Left renal pelvis (tissue), 4 donors: ENCODE data around the gene ZNF443. TPM values are rescaled to one million over a fixed set of nuclear protein-coding genes. Genes with fewer than 3 reads are reported as not detected.
A peak's percentile ranks its signal among the peaks of the same experiment; 100 is the strongest.
"Not testable (repeated sequence)": the region's sequence is repeated elsewhere in the genome, so short reads cannot be mapped to it uniquely, and the experiment has no call there.

Experiments used
- DNase-seq, 4 donors: peaks; one replicate each; pipeline ENCODE4 v3.0.0-alpha.2; 2013; ENCODE audit warnings: low read depth in 4 of 4, low spot score in 3 of 4
- polyA plus RNA-seq, 4 donors: library from polyadenylated mRNA; unstranded; fragments of 120-200 nt; gene quantifications; one replicate each; pipeline ENCODE4 v1.2.1, GENCODE V29; 2013; ENCODE audit not compliant: insufficient read length in 4 of 4

ZNF443 gene
- polyA plus RNA-seq, 4 donors = 6.7 to 13.8 (median 10.5) TPM

- no peak for DNase-seq
Observed at GRCh38 chr19:12425236-12425887, 15.5 kb downstream of the ZNF443 start.

DNA sequence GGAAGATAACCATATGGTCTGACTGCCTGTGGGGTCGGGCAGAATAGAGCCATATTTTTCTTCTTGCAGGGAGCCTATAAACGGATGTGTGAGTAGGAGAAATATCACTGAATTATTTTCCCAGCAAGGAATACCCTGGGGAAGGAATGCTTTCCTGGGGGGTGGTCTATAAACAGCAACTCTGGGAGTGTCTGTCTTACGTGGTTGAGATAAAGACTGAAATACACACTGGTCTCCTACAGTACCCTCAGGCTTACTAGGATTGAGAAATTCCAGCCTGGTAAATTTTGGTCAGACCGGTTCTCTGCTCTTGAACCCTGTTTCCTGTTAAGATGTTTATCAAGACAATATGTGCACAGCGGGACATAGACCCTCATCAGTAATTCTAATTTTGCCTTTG is 23.5 kb downstream of the ZNF443 start:
- DNase-seq = not testable (repeated sequence)

DNA sequence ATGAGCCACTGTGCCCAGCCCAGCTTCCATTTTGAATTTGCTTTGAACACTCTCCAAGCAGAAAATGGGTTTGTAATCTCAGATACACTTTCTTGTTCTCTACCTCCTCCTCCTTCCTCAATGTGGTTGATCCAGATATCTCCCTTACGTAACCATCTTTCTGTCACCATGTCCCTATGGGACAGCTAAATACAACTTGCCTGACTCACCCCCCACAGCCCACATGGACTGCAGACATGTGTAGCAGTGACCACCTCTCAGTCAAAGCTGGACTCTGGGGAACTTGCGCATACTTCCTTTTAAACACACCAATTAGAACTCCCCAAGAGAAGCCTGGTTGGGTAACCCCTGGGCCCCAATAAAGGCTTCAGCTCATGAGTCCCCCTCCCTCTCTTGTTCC is 28.9 kb downstream of the ZNF443 start:
- no peak for DNase-seq

DNA sequence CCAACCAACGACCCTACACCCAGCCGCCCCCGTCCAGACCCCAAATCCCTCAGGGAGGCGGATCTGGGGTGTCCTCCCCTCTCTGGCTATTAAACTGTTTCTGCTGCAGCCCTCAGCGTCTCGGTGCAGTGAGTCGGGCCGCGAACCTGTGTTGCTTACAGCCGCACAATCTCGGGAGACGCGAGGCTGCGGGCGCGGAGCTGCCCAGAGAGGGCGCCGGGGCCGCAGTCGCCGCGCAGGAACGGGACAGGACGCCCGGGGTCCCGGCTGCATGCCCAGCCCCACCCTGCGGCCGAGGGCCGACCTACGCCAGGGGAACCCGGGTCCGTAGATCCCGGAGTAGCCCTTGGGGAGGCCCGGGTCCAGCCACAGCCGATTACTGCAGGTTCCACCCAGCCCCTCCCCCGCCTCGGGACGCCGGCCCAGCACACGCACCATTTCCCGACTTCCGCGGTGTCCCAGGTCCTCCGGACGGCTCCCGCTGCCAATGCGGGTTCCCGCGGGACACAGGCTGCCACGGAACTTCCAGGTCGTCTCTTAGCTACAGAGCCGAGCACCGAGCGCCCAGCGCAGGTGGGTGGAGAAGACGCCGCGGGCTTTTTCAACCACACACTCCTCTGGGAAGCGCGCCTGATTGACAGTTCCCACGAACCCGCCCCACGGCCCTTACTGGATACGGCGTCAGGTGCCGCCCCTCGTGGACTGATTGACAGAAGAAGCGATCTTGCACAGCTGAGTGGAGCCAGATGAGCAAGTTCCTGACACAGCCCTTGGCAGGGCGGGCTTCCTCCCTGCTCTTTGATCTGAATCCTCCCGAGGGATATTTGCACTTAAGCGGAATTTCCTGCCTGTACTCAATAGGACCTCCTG is 40.0 kb downstream of the ZNF443 start, which contains the start of gene ZNF799:
ZNF799 (minus strand) TSS at position 639 of the 870 bp plus-strand sequence; CDS start at position 438, 201 bp downstream.
- peak; percentile 82 to 92 (median 86) for DNase-seq

GRCh38 chr19:12399901-12400632 is 40.8 kb downstream of the ZNF443 start:
- peak in 2 of 4 donors; percentile 1 to 7 for DNase-seq

GRCh38 chr19:12391148-12391547 is 49.7 kb downstream of the ZNF443 start:
- DNase-seq = not testable (repeated sequence)

DNA sequence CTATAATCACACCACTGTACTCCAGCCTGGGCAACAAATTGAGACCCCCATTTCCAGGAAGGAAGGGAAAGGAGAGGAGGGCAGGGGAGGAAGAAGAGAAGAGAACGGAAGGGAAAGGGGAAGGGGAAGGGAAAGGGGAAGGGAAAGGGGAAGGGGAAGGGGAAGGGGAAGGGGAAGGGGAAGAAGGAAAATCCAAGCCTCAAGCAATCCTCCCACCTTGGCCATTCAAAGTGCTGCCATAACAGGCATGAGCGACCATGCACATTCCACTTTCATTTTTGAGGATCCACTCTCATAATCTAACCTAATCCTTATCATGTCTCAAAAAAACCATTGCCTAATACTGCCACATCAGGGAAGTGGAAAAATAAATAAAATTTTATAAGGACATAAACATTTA is 54.5 kb downstream of the ZNF443 start:
- DNase-seq = not testable (repeated sequence)

GRCh38 chr19:12380444-12380737 is 60.4 kb downstream of the ZNF443 start:
- no peak for DNase-seq

DNA sequence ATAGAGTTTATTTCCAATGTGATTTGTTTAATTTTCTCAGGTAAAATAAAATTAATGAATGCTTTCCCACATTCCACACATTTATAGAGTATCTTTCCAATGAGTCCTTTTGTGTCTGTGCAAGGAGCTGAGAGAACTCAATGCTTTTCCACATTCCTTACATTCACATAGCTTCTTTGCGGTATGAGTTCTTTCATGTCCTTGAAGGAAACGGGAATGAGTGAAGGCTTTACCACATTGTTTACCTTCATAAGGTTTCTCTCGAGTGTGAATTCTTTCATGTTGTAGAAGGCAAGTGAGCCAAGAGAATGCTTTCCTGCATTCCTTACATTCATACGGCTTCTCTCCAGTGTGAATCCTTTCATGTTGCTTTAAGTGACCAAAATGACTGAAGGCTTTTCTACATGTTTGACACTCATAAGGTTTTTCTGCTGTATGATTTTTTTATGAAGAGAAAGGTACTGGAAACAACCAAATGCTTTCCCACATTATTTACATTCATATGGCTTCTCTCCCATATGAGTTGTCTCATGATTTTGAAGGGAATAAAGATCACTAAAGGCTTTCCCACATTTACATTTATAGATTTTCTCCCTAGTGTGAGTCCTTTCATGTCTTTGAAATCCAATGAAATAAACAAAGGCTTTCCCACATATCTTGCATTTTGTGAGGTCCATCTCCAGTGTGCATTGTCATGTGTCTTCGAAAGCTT is 60.9 kb downstream of the ZNF443 start:
- no peak for DNase-seq

Other genes with a start within 250 kb of the ZNF443 start
- gene ZNF44, start 146.1 kb downstream of the ZNF443 start, polyA plus RNA-seq = 10 to 100 TPM; 11.4 to 58.2 (median 52.7) TPM
- 1 to 10 TPM; 2.9 to 8.2 (median 4.9) TPM for gene ZNF563, start 107.4 kb downstream of the ZNF443 start, polyA plus RNA-seq
- 1 to 10 TPM; 3.2 to 8.4 (median 6.8) TPM for gene ZNF442, start 75.3 kb downstream of the ZNF443 start, polyA plus RNA-seq
- 1 to 10 TPM; 4.9 to 8.6 (median 7.8) TPM for gene ZNF799, start 39.8 kb downstream of the ZNF443 start, polyA plus RNA-seq
- 1 to 10 TPM; 5.7 to 9.4 (median 8.7) TPM for gene ZNF709, start 43.8 kb upstream of the ZNF443 start, polyA plus RNA-seq
- gene ZNF564, start 110.5 kb upstream of the ZNF443 start, polyA plus RNA-seq = 10 to 100 TPM in 3 of 4 donors, 1 to 10 TPM in 1; 7.2 to 15.9 (median 13.9) TPM
- 1 to 10 TPM; 3.5 to 5.9 (median 5.1) TPM for gene ZNF490, start 169.8 kb upstream of the ZNF443 start, polyA plus RNA-seq
- 10 to 100 TPM; 21.5 to 25.2 (median 23.0) TPM for gene ZNF791, start 169.9 kb upstream of the ZNF443 start, polyA plus RNA-seq
- 10 to 100 TPM; 25.0 to 33.6 (median 30.1) TPM for gene MAN2B1, start 225.7 kb upstream of the ZNF443 start, polyA plus RNA-seq
- gene WDR83, start 225.8 kb upstream of the ZNF443 start, polyA plus RNA-seq = 10 to 100 TPM; 13.9 to 27.3 (median 14.4) TPM
- gene DHPS, start 240.9 kb upstream of the ZNF443 start, polyA plus RNA-seq = 10 to 100 TPM; 52.4 to 97.1 (median 72.6) TPM
- gene GNG14, start 247.0 kb upstream of the ZNF443 start, polyA plus RNA-seq = under 1 TPM in 1 of 4 donors, not detected in 3; 0.63 TPM